Spleen (tissue), 11 donors: ENCODE data around the gene CCDC171. TPM values are rescaled to one million over a fixed set of nuclear protein-coding genes. Genes with fewer than 3 reads are reported as not detected.

Experiments used
- DNase-seq: peaks from one replicate; pipeline ENCODE4 v3.0.0-alpha.2; 2020
- H3K27ac ChIP-seq, 8 donors: fragments of 200-600 bp; sonication (generic) in 7 of 8; 1 replicate in 4 of 8; 2 replicates in 4 of 8; pipeline versions ENCODE4 v1.5.0 to v1.8.0; 2016 to 2021; ENCODE audit warnings: inconsistent platforms in 4 of 8, mild to moderate bottlenecking in 4 of 8, moderate library complexity in 1 of 8
- H3K27me3 ChIP-seq, 7 donors: fragments of 200-600 bp; sonication (generic) in 6 of 7; replicated peaks in 1 of 7; 1 replicate in 4 of 7; 2 replicates in 3 of 7; pipeline versions ENCODE4 v1.5.0 to v1.8.0; 2016 to 2021; ENCODE audit warnings: inconsistent platforms in 3 of 7, mild to moderate bottlenecking in 1 of 7
- H3K36me3 ChIP-seq, 6 donors: fragments of 200-600 bp; sonication (generic) in 5 of 6; 1 replicate in 4 of 6; 2 replicates in 2 of 6; pipeline versions ENCODE4 v1.5.0 to v1.8.0; 2016 to 2021; ENCODE audit warnings: inconsistent platforms in 2 of 6
- H3K4me1 ChIP-seq, 6 donors: fragments of 200-600 bp; sonication (generic) in 5 of 6; 1 replicate in 3 of 6; 2 replicates in 3 of 6; pipeline versions ENCODE4 v1.5.0 to v1.8.0; 2016 to 2021; ENCODE audit warnings: inconsistent platforms in 3 of 6
- H3K4me3 ChIP-seq, 8 donors: fragments of 200-600 bp; sonication (generic) in 7 of 8; 1 replicate in 4 of 8; 2 replicates in 4 of 8; pipeline versions ENCODE4 v1.5.0 to v1.8.0; 2016 to 2021; ENCODE audit warnings: inconsistent platforms in 4 of 8, mild to moderate bottlenecking in 4 of 8, moderate library complexity in 2 of 8
- H3K9me3 ChIP-seq, 8 donors: fragments of 200-600 bp; sonication (generic) in 7 of 8; 1 replicate in 4 of 8; 2 replicates in 4 of 8; pipeline versions ENCODE4 v1.5.0 to v1.8.0; 2016 to 2021; ENCODE audit warnings: inconsistent platforms in 4 of 8
- CTCF ChIP-seq, 11 experiments: fragments of 200-600 bp in 7 of 11; fragments of 450-650 bp in 4 of 11; sonication (generic) in 4 of 11; IDR thresholded peaks in 8 of 11; conservative IDR thresholded peaks in 3 of 11; 1 replicate in 7 of 11; 2 replicates in 4 of 11; pipeline versions ENCODE4 v1.4.0 to v1.8.0; 2016 to 2021; ENCODE audit warnings: antibody characterized with exemption in 11 of 11, inconsistent platforms in 4 of 11, mild to moderate bottlenecking in 1 of 11
- POLR2A ChIP-seq, 3 donors: fragments of 450-650 bp; IDR thresholded peaks; one replicate each; pipeline ENCODE4 v1.5.1; 2017; ENCODE audit warnings: antibody characterized with exemption in 3 of 3, mild to moderate bottlenecking in 1 of 3
- POLR2AphosphoS5 ChIP-seq, 3 donors: sonication (generic); formaldehyde crosslinking; IDR thresholded peaks; one replicate each; pipeline ENCODE4 v1.5.1; 2017; ENCODE audit warnings: antibody characterized with exemption in 3 of 3
- WGBS, 5 donors: extraction: QIAGEN DNeasy Blood & Tissue Kit in 3 of 5; methylation state at CpG; one replicate each; pipeline versions ENCODE4 v1.1.5 to v1.1.7; 2013 to 2018; 5-methylcytosine and 5-hydroxymethylcytosine counted together
- intact Hi-C: fragments of 100-400 bp; cut with DNase I; formaldehyde crosslinking; loops from one replicate; pipeline ENCODE4 v1.15.0; 2023; ENCODE audit warnings: low total_unique reads
- polyA plus RNA-seq, 3 donors: library from polyadenylated mRNA; stranded (reverse); fragments of 200-250 nt; gene quantifications; one replicate each; pipeline ENCODE4 v1.2.1, GENCODE V29; 2013
- total RNA-seq, 7 donors: library from RNA; depleted of rRNA in 3 of 7; stranded (reverse); fragments of >200 nt in 3 of 7; fragmentation: NEBNext Ultra II Directional in 4 of 7; extraction: Animal tissue kit (Norgen Biotek cat#: 25700) in 4 of 7; gene quantifications; one replicate each; pipeline versions ENCODE4 v1.1.0 to v1.2.1, GENCODE V29; 2016 to 2021
- donor health status: healthy with polysubstance abuse.
- donor health status: DM: no; HTN: no; CAD: no; lungs with moderate emphysema.
- donor health status: DM: no; HTN: no; CAD: no.
- donor health status: Bipolar disorder and iron deficiency.
- donor health status: healthy.
- donor health status: DM: no; HTN: no; CAD: no.
- donor health status: DM: yes; HTN: yes; CAD: no.

Gene CCDC171
- total and polyA plus RNA-seq, 10 donors = 0.38 to 4.0 (median 2.0) TPM

GRCh38 chr9:15553528-15553898 is 670 bp downstream of the CCDC171 start:
- no peaks in the 10 kb centered on the region for H3K36me3 ChIP-seq
- intact Hi-C loops = no loop called here
- no peak for DNase-seq
- TF ChIP-seq CTCF (IDR thresholded peaks at IDR 0.05 in 8 of 11, conservative IDR thresholded peaks at IDR 0.05 in 3 of 11) = no peak
- no peak for TF ChIP-seq POLR2AphosphoS5 (IDR thresholded peaks at IDR 0.05)
- no peak for TF ChIP-seq POLR2A (IDR thresholded peaks at IDR 0.05)
- H3K27ac ChIP-seq = peak overlapping the region in 7 of 8 donors; percentile 9 to 83 (median 74)
- H3K27me3 ChIP-seq = no peaks in the 10 kb centered on the region
- peaks cover 3 to 28% (median 10%) of the 10 kb centered on the region in 6 donors for H3K4me1 ChIP-seq
- 1% methylated on average over 11 to 13 of the region's 13 CpGs for WGBS, 5 donors
- no peaks in the 10 kb centered on the region for H3K9me3 ChIP-seq
- H3K4me3 ChIP-seq = peak overlapping the region; percentile 58 to 85 (median 72)

DNA sequence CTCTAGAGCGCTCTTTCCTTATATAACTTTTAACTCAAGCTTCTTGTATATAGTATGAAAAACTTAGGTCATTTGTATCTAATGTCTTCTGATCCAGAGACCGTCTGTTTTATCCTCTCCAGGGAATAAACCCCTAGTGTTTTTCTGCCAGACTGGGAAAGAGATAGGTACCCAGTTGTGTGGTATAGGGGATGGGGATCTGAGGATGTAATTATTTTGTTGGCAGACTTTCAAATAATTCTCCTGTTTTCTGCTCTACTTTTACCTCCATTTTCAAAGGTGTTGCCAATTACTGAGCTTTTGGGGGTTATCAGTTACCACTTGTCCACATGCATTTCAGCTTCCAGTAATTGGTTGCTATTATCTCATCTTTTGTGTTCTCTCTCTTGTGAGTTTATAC is 17.9 kb downstream of the CCDC171 start:
- H3K4me1 ChIP-seq = no peaks in the 10 kb centered on the region
- no peak for TF ChIP-seq CTCF (IDR thresholded peaks at IDR 0.05 in 8 of 11, conservative IDR thresholded peaks at IDR 0.05 in 3 of 11)
- no peak for TF ChIP-seq POLR2A (IDR thresholded peaks at IDR 0.05)
- TF ChIP-seq POLR2AphosphoS5 (IDR thresholded peaks at IDR 0.05) = no peak
- intact Hi-C loops = no loop called here
- H3K27me3 ChIP-seq = no peaks in the 10 kb centered on the region
- no peak for DNase-seq
- 87 to 96% (median 89%) methylated on average over 2 of the region's 2 CpGs for WGBS, 5 donors
- no peaks in the 10 kb centered on the region for H3K36me3 ChIP-seq
- no peak overlapping the region for H3K27ac ChIP-seq
- no peak overlapping the region for H3K4me3 ChIP-seq
- no peaks in the 10 kb centered on the region for H3K9me3 ChIP-seq

- Histone ChIP-seq H3K27me3 (no peaks in the 10 kb centered on the region), H3K9me3 (no peaks in the 10 kb centered on the region), H3K4me3 (no peak overlapping the region), H3K4me1 (no peaks in the 10 kb centered on the region), H3K27ac (no peak overlapping the region), H3K36me3 (no peaks in the 10 kb centered on the region)
- no peak for TF ChIP-seq CTCF (IDR thresholded peaks at IDR 0.05 in 8 of 11, conservative IDR thresholded peaks at IDR 0.05 in 3 of 11)
- DNase-seq = no peak
- 91 to 100% (median 96%) methylated on average over 1 of the region's 1 CpG for WGBS, 5 donors
- intact Hi-C loops = no loop called here
Observed at GRCh38 chr9:15572200-15572770, 19.4 kb downstream of the CCDC171 start.

- TF ChIP-seq CTCF (IDR thresholded peaks at IDR 0.05 in 8 of 11, conservative IDR thresholded peaks at IDR 0.05 in 3 of 11) = no peak
- no peak for TF ChIP-seq POLR2AphosphoS5 (IDR thresholded peaks at IDR 0.05)
- no peak for TF ChIP-seq POLR2A (IDR thresholded peaks at IDR 0.05)
- H3K4me1 ChIP-seq = no peaks in the 10 kb centered on the region
- no peak overlapping the region for H3K27ac ChIP-seq
- no peak overlapping the region for H3K4me3 ChIP-seq
- intact Hi-C loops = no loop called here
- WGBS, 5 donors = 50 to 76% (median 63%) methylated on average over 8 of the region's 8 CpGs
- no peaks in the 10 kb centered on the region for H3K27me3 ChIP-seq
- no peaks in the 10 kb centered on the region for H3K36me3 ChIP-seq
- no peak for DNase-seq
- no peaks in the 10 kb centered on the region for H3K9me3 ChIP-seq
Observed at GRCh38 chr9:15576350-15577050, 23.7 kb downstream of the CCDC171 start.
